EL (cell line): ENCODE results near the gene ATG12.
"Not testable (repeated sequence)": the region's sequence is repeated elsewhere in the genome, so short reads cannot be mapped to it uniquely, and the experiment has no call there.

ENCODE experiments used
- DNase-seq: peaks from one replicate; pipeline ENCODE4 v3.0.0-alpha.2; 2016

Gene ATG12

DNA sequence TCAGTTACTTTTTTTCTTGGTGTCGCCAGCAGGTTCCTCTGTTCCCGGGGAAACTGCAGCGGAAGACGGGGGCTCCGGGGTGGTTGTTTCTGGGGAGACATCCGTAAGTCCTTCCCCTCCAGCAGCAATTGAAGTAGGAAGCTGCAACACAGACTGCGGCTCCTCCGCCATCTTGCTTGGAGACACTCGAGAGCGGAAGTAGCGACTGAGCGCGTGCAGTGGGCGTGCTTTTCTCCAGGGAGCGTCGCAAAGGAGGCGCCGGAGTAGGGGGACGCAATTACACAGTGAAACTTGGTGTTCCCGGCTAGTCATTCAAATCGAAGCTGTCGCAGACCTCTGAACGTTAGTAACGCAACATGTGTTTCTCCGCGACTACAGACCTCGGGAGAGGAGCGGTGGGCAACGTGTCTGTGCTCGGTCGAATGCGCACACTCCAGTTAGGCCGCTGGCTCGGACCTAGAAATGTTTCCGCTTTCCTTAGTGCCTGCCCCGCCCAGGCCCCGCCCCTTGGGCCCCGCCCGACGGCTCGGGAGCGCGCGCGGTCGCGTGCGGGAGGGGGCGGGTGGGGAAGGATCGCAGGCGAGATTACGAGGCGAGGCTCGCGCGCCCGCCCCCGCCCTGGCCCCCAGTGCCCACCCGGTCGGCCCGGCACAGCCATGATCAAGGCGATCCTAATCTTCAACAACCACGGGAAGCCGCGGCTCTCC, at the start of gene ATG12, which contains the start of gene AP3S1:
TSS of gene ATG12 (minus strand) at position 184 of the 707 bp plus-strand sequence. CDS start at position 171, 13 bp downstream.
TSS of gene AP3S1 (plus strand) at position 554 of the 707 bp plus-strand sequence. CDS start at position 657, 103 bp downstream.
- peak; percentile 94 for DNase-seq

DNA sequence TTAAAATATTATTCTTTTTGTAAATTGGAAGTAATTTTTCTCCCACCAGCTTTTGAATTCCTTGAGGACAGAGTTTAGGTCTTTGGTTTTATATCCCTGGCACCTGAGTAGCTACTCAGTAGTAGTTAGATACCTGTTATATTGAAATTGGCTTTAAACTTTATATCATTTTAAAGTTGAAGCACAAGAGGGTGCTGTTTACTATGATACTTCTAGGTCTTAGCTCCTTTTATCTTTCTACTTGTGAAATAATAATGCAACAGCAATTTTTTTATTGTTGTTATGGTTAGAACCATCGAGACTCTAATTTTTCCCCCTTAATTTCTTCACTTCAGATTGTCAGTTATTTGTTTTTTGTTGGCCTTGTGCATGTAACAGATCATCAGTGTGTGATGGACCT, 46.7 kb upstream of the ATG12 start:
- DNase-seq, result peak; percentile 30

DNA sequence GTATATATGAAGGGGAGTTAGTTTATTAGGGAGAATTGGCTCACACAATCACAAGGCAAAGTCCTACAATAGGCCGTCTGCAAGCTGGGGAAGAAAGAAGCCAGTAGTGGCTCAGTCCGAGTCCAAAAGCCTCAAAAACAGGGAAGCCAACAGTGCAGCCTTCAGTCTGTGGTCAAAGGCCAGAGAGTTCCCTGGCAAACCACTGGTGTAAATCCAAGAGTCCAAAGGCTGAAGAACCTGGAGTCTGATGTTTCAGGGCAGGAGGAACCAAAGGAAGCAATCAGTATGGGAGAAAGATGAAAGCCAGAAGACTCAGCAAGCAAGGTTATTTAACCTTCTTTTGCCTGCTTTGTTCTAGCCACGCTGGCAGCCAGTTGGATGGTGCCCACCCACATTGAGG, 43.8 kb upstream of the ATG12 start:
- DNase-seq, result not testable (repeated sequence)

DNA sequence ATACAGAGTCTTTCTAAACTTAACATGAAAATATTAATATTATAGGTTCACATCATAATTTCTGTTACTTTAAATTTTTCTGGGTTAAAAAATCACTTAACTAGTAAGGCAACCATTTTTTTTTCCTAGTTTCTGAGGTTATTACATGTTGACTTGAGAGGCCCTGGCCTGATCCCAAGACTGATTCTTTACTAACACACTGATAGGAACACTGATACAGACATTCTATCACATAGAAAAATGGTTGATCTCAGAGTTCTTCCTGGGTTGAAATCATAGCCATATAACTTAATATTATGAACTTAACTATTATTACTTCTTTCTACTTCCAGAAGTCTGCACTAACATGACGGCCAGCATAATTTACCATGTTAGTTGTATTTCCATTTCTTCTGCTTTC, 43.3 kb upstream of the ATG12 start:
- DNase-seq, result no peak

DNA sequence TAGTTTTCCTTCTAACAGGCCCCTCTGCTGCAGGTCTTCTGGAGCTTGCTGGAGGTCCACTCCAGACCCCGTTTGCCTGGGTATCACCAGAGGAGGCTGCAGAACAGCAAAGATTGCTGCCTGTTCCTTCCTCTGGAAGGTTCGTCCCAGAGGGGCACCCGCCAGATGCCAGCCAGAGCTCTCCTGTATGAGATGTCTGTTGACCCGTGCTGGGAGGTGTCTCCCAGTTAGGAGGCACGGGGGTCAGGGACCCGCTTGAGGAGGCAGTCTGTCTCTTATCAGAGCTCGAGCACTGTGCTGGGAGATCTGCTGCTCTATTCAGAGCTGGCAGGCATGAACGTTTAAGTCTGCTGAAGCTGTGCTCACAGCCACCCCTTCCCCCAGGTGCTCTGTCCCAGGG, 41.1 kb upstream of the ATG12 start:
- not testable (repeated sequence) for DNase-seq

DNA sequence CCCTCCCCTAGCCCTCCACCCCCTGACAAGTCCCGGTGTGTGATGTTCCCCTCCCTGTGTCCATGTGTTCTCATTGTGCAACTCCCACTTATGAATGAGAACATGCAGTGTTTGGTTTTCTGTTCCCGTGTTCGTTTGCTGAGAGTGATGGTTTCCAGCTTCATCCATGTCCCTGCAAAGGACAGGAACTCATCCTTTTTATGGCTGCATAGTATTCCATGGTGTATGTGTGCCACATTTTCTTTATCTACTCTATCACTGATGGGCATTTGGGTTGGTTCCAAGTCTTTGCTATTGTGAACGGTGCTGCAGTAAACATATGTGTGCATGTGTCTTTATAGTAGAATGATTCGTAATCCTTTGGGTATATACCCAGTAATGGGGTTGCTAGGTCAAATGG, 36.0 kb upstream of the ATG12 start:
- not testable (repeated sequence) for DNase-seq

DNA sequence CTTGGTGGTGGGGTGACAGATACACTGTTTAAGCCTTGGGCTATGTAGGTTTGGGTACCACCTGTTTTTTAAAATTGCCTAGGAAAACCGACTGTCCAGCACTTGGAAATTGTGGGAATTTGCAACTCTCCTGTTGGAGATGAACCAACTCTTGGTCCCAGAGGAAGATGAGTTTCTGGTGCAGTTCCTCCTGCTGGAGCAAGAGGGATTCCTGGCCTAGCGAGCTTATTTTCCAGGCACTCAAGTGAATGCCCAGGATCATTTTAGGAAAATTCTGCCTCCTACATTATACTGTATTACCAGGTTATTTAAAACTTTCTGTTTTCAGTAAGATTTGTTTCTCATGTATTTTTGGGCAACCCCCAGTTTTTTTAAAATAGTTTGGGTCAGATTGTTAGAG, 34.1 kb upstream of the ATG12 start:
- no peak for DNase-seq

DNA sequence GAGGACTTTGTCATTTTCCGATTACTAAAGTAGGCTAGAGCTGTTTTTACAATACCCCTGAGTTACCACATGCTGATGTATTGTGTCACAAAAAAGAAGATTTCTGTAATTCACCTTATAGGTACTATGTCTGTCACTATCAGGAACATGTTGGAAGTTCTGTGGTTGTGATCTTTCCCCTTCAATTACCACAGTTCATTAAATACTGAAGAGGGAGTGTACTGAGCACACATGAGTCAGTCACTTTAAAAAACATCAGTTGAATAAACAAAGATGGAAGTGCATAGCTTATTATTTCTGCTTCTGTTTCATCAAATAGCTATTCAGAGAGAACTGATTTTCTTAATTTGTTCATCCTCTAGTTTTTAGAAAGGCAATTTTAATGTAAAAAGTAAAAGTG, 32.0 kb upstream of the ATG12 start:
- DNase-seq, result peak; percentile 59

DNA sequence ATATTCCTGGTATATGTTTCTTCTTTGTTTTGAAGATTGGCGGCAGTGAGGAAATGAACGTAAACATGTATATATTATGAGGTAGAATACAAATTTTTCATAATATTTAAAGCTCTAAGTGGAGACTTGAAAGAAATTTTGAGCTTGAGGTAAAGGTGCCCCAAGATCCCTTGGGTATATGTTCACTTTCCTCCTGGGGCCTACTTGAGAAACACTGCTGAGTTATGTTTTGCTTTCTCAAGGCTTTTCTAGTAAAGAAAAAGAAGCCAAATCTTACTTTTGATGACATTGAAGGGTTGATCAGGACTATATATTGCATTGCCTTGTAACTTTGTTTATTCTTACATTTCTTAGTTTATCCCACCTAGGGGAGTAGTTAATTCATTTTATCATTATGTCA, 31.1 kb upstream of the ATG12 start:
- DNase-seq, result no peak

DNA sequence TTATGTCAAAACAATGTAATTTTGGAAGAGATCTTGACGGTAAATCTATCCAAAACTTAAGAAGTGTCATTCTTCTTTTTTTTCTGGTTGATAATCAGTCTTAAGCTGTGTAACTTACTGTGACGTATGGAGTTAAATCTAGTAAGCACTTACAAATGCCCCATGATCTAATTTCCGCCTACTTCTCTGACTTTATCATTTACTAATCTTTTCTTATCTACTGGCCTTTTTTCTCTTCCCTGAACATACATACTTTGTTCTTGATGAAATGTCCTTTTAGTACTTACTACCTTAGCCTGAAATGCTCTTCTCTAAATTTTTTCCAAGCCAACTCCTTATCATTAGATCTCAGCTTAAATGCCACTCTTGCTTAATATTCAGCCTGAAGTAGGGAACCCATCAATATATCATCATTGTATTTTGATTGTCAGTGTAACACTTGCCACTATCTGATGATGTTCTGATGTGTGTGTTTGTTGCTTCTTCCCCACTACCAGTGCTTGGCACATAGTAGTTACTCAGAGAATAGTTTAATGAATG, 28.0 kb upstream of the ATG12 start:
- no peak for DNase-seq

DNA sequence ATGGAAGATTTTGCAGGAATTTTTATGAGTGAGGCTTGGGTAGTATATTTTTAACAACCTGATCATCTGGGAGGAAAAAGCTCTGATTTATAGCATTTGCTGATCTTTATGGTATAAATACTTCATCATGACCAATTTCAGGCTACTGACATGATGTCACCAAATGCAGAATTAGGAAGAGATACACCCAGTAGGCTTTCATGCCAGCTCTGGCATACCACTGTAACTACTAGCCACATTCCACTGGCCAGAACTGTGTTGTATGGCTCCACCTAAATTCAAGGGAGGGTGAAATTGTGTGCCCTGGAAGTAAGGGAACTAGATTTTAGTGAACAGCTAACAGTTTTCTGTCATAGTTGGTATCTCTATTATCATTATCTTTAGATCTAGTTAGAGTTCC, 18.0 kb upstream of the ATG12 start:
- peak; percentile 65 for DNase-seq

DNA sequence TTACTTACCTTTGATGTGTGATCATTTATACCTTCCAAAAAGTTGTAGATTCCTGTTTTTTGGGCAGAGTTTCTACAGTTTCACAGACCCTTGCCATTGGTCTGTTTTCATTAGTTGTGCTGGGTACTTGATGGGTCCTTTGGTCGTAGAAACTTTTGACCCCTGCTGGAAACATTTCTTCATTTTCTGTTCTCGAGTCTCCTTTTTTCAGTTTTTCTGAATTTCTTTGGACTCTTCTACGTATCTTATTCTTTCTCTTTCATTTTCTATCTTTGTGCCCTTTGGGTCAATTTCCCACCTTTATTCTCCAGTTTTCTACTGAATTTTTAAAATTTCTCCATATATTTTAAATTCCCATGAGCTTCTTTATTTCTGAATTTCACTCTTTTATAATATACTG, 17.0 kb upstream of the ATG12 start:
- DNase-seq, result no peak

DNA sequence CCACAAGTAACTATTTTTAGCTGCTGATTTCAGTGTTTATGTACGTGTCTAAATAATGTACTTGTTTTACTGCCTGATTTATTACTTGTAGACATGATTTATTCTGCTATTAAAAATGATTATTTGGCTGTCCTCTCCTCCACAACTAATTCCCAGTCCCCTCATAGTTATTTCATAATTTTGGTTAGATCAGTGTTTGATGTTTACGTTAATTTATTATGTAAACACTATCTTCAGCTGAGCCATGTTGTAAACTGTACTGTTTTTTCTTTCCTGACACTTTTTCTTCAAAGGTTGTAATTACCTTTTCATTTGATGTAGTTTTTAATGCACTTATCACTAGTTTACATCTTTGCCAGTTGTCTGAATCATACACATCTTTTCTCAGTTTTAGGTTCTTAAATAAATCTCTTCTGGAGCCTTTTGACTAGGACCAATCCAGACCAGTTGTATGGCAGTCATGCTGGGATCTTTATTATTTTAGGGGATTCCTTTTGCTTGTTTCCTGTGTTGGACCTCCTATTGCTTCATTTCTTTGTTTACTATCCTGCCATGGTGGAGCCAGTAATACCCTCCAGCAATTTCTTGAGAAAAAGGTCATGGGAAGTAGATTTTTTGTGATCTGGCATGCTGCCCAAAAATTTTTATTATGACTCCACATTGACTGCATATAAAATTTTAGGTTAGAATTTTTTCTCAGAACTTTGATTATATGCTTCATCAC, 16.4 kb upstream of the ATG12 start:
- peak; percentile 85 for DNase-seq

DNA sequence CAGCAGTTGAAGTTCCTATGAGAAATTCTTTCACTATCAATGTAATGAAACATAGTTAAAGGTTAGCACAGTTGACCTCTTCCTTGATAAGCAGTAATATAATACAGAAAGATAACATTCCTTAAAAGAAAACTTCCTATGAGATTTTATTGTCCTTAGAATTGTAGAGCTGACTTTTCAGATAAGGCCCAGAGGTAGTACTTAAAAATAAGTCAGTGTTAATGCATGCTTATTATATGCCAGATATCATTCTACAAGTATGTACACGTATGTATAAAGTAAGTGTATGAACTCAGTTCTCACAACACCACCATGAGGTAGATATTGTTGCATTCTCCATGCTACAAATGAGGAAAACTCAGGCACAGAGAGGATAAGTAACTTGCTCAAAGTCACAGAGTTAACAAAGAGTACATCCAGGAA, 15.7 kb upstream of the ATG12 start:
- no peak for DNase-seq

DNA sequence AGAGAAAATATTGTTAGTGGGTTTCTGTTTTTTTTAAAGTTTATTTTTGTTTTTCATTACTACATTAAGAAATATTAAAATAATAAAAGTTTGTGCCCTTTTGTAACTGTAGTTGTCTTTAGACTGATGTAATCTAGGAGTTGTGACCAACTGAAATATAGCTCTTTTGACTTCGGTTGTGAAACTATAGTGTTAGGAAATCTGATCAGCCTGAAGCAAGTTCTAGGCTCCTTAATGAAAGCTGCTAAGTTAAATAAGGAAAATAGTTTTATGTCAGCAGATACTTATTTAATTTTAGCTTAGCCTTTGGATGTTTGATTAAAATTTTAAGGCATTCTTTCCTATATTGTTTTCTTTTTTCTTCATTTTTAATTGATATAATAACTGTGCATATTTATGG, 14.6 kb upstream of the ATG12 start:
- no peak for DNase-seq

DNA sequence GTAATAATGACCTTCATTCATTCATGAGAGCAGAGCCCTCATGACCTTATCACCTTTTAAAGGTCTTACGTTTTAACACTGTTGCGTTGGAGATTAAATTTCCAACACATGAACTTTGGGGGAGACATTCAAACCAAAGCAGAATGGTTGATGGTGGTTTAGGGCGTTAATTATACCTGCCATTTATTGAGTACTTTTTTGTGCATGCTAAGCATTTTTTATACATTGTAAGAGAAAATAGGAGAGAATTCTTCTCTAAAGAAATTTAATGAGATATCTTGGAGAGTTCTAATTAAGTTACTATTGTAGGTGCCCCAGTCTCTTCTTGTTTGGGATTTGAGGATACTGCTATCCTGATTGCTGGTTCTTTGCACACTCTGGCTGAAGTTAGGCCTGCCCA, 12.8 kb upstream of the ATG12 start:
- DNase-seq, result no peak

DNA sequence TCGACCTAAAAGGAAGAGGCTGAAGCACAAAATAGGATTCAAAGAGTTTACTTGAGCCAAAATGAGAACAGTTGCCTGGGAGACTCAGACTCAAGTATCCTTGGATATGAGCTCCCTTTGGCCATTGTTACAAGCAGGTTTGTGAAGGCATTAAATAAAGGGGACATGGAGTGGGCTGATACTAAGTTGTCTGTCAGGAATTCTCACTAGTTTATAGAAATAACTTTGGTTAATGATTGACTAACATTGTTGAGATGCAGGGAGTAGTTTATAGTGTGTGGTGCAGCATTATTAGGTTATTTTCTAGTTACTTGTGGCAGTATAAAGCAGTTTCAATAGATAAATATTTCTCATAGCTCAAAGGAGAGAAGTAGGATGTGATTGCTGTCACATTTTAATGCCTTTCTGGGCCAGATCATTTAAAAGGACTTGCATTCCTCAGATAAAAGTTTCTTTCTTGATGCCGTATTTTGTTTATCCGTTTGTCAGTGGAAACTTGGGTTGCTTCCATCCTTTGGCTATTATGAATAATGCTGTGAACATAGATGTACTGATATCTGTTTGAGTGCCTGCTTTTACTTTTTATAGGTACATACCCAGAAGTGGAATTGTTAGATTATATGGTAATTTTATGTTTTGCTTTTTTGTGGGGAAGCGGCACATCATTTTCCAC, 9.5 kb upstream of the ATG12 start:
- DNase-seq, result peak; percentile 25

DNA sequence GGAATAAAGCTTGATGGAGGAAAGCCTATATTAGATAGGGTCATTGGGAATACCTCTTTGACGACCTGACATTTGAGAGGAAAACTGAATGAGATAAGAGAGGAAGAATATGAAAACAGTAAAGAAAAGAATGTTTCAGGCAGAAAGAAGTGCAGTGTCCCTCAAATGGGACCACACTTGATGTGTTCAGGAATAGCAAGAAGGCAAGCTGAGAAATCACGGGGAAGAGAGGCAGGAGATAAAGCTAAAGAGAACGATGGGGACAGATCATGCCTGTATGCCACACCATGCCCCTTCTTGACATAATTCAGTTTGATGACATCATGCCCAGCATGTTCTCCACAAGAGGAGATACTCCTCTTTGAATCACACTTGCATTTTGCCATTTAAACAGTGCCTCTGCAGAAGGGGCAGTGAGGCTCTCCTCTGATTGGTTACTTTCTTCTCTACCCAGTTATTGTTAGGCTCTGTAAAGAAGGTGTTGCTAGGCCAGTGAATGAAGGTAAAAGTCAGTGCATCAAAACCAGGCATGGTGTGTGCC, 8.0 kb upstream of the ATG12 start:
- DNase-seq, result no peak

DNA sequence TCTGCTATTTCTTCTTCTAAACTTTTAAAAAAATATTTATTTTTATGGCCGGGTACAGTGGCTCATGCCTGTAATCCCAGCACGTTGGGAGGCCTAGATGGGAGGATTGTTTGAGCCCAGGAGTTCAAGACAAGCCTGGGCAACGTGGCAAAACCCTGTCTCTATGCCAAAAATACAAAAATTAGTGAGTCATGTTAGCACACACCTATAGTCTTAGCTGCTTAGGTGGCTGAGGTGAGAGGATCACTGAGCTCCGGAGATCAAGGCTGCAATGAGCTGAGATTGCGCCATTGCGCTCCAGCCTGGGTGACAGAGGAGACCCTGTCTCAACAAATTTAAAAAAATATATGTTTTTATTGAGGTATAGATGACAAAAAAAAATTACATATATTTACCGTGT, 5.9 kb upstream of the ATG12 start:
- no peak for DNase-seq

DNA sequence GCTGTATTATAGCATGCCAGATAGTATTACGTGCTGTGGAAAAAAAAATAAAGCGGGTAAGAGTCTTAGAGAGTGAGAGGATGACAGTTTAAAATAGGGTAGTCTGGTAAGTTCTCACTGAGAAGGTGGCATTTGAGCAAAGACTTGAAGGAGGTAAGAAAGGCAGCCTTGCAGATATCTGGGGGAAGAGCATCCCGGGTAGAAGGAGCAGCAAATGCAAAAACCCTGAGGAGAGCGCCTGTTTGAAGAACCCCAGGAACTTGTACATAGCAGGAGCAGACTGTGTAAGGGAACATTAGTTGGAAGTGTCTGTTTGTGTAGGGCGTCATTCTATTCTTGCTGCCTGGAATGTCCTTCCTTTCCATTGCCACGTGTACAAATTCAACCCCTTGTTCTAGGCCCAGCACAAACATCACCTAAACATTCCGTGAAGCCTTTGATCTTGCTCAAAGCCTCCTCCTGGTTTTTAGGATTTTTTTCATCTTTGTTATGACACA, 3.0 kb upstream of the ATG12 start:
- no peak for DNase-seq

DNA sequence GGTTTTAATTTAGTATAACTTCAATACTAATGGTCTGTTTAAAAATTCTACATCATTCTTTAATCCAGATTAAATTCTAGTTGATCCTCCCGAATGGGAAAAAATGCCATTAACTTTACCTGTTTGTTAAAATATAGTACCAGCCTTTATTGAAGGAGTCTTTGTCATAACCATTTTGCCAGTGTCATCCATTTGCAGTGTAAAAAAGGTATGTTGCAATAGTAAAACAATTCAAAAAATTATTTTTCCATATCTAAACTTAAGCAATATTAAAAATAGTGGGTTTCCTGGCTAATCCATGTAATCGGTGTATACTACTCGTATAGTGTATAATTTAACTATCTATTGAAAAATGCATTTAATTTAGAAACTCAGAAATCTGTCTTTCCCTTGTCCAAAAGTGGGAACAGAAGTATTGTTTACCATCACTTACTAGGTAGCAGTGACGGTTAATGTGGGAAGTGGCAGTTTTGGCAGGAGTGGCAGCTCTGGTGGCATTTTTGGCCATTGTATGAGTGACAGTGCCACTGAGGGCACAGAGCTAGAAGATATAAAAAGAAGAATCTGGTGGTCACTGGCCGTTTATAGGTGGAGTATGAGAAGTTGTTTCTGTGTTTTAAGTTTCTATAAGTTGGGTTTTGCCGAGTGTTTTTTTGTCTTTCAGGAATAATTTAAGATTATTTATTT, 2.2 kb upstream of the ATG12 start:
- no peak for DNase-seq

DNA sequence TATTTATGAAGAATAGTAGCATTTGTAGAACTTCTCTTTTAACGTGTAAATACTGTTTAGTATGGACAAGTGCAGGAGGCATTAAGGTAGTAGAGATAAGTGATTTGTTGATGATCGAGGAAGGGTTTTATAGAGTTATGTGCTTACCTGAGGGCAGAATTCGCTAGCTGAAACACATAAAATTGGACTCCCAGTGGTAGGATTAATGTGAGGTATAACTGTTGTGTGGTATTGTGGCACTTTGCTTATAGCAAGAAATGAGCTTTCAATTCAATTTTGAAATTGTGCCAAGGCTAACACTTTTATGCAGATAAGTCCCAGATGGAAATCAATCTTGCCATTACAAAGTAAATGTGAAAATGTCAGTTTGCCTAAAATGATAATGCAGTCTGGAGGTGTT, 1.6 kb upstream of the ATG12 start:
- DNase-seq, result no peak
